Stimulated activated CD4-positive, alpha-beta T cell treated with anti-CD3 and anti-CD28 coated beads, Interleukin-15, amount 100 ng/mL, for 24 hours (primary cell): ENCODE results near the gene NUBP2.
A peak's percentile ranks its signal among the peaks of the same experiment; 100 is the strongest.
"Not testable (repeated sequence)": the region's sequence is repeated elsewhere in the genome, so short reads cannot be mapped to it uniquely, and the experiment has no call there.

ENCODE experiments used
- DNase-seq: peaks from one replicate; pipeline ENCODE4 v3.0.0-alpha.2; 2020

NUBP2 gene

GRCh38 chr16:1787056-1787321 is 4.2 kb downstream of the NUBP2 start:
- peak; percentile 1 for DNase-seq

GRCh38 chr16:1787322-1788094 is 4.7 kb downstream of the NUBP2 start:
- peak; percentile 3 for DNase-seq

- no peak for DNase-seq
These were observed 5.4 kb downstream of the NUBP2 start for GRCh38 chr16:1788095-1788707.

- DNase-seq = peak; percentile 1
These were observed 5.9 kb downstream of the NUBP2 start for GRCh38 chr16:1788708-1789100.

GRCh38 chr16:1789643-1790045 is 6.9 kb downstream of the NUBP2 start:
- DNase-seq = peak; percentile 1

GRCh38 chr16:1790261-1790610 is 7.5 kb downstream of the NUBP2 start:
- DNase-seq = no peak

- DNase-seq = peak; percentile 1
These were observed 8.0 kb downstream of the NUBP2 start for GRCh38 chr16:1790611-1791255.

GRCh38 chr16:1791256-1791942 is 8.6 kb downstream of the NUBP2 start:
- no peak for DNase-seq

GRCh38 chr16:1791943-1792812 is 9.4 kb downstream of the NUBP2 start:
- no peak for DNase-seq

- no peak for DNase-seq
These were observed 10.2 kb downstream of the NUBP2 start for GRCh38 chr16:1792836-1793577.

GRCh38 chr16:1793578-1794220 is 10.9 kb downstream of the NUBP2 start, which contains the start of gene IGFALS:
Gene IGFALS, minus strand, starts transcription at chr16:1793705. Its CDS starts 53 bp downstream, at chr16:1793652.
- DNase-seq = no peak

GRCh38 chr16:1794221-1794871 is 11.6 kb downstream of the NUBP2 start:
- DNase-seq = no peak

- no peak for DNase-seq
These were observed 12.3 kb downstream of the NUBP2 start for GRCh38 chr16:1794908-1795666.

GRCh38 chr16:1799263-1799662 is 16.5 kb downstream of the NUBP2 start:
- not testable (repeated sequence) for DNase-seq

- no peak for DNase-seq
These were observed 17.9 kb downstream of the NUBP2 start for GRCh38 chr16:1800701-1801100.

- DNase-seq = no peak
These were observed 24.9 kb downstream of the NUBP2 start for GRCh38 chr16:1807626-1808025.

GRCh38 chr16:1808691-1809090 is 25.9 kb downstream of the NUBP2 start:
- DNase-seq = no peak

GRCh38 chr16:1809281-1809801 is 26.6 kb downstream of the NUBP2 start:
- no peak for DNase-seq

GRCh38 chr16:1810106-1810505 is 27.3 kb downstream of the NUBP2 start:
- DNase-seq = no peak

GRCh38 chr16:1810536-1810935 is 27.8 kb downstream of the NUBP2 start:
- DNase-seq = no peak
